Esophagus squamous epithelium (tissue), 4 donors: ENCODE results near the gene ECT2.

Source experiments
- CTCF ChIP-seq, 6 experiments: fragments of 450-650 bp in 4 of 6; fragments of 200-600 bp in 2 of 6; sonication (generic) in 2 of 6; IDR thresholded peaks; one replicate each; pipeline ENCODE4 v1.5.1; 2016 to 2019; ENCODE audit warnings: antibody characterized with exemption in 6 of 6, mild to moderate bottlenecking in 4 of 6, moderate library complexity in 4 of 6
- POLR2A ChIP-seq, 4 donors: fragments of 450-650 bp; IDR thresholded peaks; one replicate each; pipeline ENCODE4 v1.6.1; 2017; ENCODE audit warnings: antibody characterized with exemption in 4 of 4, mild to moderate bottlenecking in 4 of 4, moderate library complexity in 3 of 4

- TF ChIP-seq CTCF (IDR thresholded peaks at IDR 0.05), result no peak
- TF ChIP-seq POLR2A (IDR thresholded peaks at IDR 0.05), result no peak
These were observed 15.5 kb upstream of the ECT2 start for GRCh38 chr3:172735014-172735413.
